Fibroblast of lung (primary cell): ENCODE measurements around the gene TNK2.
"Not testable (repeated sequence)": the region's sequence is repeated elsewhere in the genome, so short reads cannot be mapped to it uniquely, and the experiment has no call there.

ENCODE experiments used
- EZH2 ChIP-seq: IDR thresholded peaks from 2 replicates; pipeline ENCODE4 v1.5.1; 2012; ENCODE audit warnings: low read length, control low read depth, mild to moderate bottlenecking; ENCODE audit errors: missing control alignments
- TF ChIP-seq, protein P1 (sequence below), 2 donors: IDR thresholded peaks in 1 of 2; conservative IDR thresholded peaks in 1 of 2; 1 replicate in 1 of 2; 2 replicates in 1 of 2; pipeline ENCODE4 v1.5.1; 2011 to 2012; ENCODE audit warnings: low read length in 2 of 2, control low read depth in 1 of 2, inconsistent platforms in 1 of 2, low read depth in 1 of 2, mild to moderate bottlenecking in 1 of 2

DNA sequence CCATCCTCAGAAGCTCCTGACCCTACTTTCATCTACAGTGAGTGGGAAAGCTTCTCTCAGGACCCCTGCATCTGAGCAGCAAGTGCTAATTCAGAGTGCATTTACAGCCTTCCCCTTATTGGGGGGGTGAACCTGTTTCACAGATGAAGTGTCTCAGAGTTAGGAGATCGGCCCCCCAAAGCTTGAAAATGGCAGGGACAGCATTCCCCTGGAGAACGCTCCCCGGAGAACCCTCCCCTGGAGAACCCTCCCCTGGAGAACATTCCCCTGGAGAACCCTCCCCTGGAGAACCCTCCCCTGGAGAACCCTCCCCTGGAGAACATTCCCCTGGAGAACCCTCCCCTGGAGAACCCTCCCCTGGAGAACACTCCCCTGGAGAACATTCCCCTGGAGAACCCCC is 36.7 kb downstream of the TNK2 start:
- TF ChIP-seq, protein P1, sequence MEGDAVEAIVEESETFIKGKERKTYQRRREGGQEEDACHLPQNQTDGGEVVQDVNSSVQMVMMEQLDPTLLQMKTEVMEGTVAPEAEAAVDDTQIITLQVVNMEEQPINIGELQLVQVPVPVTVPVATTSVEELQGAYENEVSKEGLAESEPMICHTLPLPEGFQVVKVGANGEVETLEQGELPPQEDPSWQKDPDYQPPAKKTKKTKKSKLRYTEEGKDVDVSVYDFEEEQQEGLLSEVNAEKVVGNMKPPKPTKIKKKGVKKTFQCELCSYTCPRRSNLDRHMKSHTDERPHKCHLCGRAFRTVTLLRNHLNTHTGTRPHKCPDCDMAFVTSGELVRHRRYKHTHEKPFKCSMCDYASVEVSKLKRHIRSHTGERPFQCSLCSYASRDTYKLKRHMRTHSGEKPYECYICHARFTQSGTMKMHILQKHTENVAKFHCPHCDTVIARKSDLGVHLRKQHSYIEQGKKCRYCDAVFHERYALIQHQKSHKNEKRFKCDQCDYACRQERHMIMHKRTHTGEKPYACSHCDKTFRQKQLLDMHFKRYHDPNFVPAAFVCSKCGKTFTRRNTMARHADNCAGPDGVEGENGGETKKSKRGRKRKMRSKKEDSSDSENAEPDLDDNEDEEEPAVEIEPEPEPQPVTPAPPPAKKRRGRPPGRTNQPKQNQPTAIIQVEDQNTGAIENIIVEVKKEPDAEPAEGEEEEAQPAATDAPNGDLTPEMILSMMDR (conservative IDR thresholded peaks at IDR 0.05 in 1 of 2, IDR thresholded peaks at IDR 0.05 in 1 of 2; ENCODE audit: low read depth in 1 of 2, low read length in 2 of 2) = not testable (repeated sequence)
- not testable (repeated sequence) for TF ChIP-seq EZH2
